GM12874 (cell line): ENCODE measurements around the gene HNRNPL.

Source experiments
- TF ChIP-seq, protein P1 (sequence below): IDR thresholded peaks from 2 replicates; pipeline ENCODE4 v1.5.1; 2011; ENCODE audit warnings: low read depth, mild to moderate bottlenecking, control low read depth, low read length, moderate library complexity; ENCODE audit not compliant: insufficient read depth

HNRNPL gene

GRCh38 chr19:38839816-38840582 is 9.8 kb downstream of the HNRNPL start:
- TF ChIP-seq, protein P1, sequence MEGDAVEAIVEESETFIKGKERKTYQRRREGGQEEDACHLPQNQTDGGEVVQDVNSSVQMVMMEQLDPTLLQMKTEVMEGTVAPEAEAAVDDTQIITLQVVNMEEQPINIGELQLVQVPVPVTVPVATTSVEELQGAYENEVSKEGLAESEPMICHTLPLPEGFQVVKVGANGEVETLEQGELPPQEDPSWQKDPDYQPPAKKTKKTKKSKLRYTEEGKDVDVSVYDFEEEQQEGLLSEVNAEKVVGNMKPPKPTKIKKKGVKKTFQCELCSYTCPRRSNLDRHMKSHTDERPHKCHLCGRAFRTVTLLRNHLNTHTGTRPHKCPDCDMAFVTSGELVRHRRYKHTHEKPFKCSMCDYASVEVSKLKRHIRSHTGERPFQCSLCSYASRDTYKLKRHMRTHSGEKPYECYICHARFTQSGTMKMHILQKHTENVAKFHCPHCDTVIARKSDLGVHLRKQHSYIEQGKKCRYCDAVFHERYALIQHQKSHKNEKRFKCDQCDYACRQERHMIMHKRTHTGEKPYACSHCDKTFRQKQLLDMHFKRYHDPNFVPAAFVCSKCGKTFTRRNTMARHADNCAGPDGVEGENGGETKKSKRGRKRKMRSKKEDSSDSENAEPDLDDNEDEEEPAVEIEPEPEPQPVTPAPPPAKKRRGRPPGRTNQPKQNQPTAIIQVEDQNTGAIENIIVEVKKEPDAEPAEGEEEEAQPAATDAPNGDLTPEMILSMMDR: no peak

- TF ChIP-seq, protein P1: no peak
Measured at GRCh38 chr19:38838986-38839761, 10.6 kb downstream of the HNRNPL start.

GRCh38 chr19:38838208-38838985 is 11.4 kb downstream of the HNRNPL start:
- TF ChIP-seq, protein P1: no peak

- TF ChIP-seq, protein P1: no peak
Measured at GRCh38 chr19:38837656-38838121, 12.1 kb downstream of the HNRNPL start.

GRCh38 chr19:38836983-38837626 is 12.7 kb downstream of the HNRNPL start:
- TF ChIP-seq, protein P1: no peak

DNA sequence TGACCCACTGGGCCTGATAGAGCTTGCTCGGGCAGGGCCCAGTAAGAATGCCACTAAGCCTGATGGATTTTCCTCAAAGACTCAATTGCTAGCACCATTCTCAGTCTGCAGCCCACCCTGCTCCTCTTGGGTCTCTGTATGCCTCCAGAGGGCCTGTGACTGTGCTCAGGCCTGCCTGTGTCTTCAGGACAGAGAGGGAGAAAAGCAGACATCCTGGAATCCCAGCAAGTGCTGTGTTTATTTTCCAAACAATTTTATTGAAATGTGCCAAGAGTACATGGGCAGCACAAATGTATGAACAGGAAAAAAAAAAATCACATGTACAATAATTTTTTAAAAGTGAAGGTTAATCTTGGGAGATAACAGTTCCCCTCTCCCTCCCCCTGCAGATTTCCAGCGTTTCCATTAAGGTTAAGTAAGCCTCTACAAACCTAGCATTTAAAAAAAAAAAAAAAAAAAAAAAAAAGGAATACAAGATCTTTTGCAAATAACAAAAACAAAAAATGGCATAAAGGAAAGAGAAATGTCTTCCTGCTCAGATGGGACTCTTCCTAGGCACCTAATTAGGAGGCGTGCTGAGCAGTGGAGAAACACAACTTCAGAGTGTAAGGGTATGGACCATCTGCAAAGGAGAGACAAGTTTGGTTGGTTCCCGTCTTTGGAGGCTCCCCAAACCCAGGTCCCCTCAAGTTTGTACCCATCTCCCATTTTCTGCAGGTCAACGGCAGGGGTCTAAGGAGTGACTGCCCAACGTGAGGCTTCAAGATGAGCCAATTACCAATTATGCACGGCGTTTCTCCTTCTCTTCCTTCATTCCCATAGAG is 13.4 kb downstream of the HNRNPL start:
- TF ChIP-seq, protein P1: no peak
